HFFc6 (cell line): ENCODE measurements around the gene C19orf73. TPM values are rescaled to one million over a fixed set of nuclear protein-coding genes. Genes with fewer than 3 reads are reported as not detected.

Experiments
- DNase-seq: peaks from one replicate; pipeline ENCODE4 v3.0.0-alpha.2; 2018
- H3K27ac Mint-ChIP-seq: 2 replicates; pipeline ENCODE4 v1.8.0; 2020; ENCODE audit warnings: mild to moderate bottlenecking, mixed read lengths
- H3K27me3 Mint-ChIP-seq: 2 replicates; pipeline ENCODE4 v1.8.0; 2021; ENCODE audit warnings: mild to moderate bottlenecking, moderate library complexity, mixed read lengths; ENCODE audit not compliant: insufficient read depth
- H3K36me3 Mint-ChIP-seq: 2 replicates; pipeline ENCODE4 v1.8.0; 2021; ENCODE audit warnings: low read depth, mixed read lengths
- H3K4me1 Mint-ChIP-seq: 2 replicates; pipeline ENCODE4 v1.8.0; 2020; ENCODE audit warnings: low read depth, mixed read lengths
- H3K4me3 Mint-ChIP-seq: 2 replicates; pipeline ENCODE4 v1.8.0; 2020; ENCODE audit warnings: mild to moderate bottlenecking, moderate library complexity, mixed read lengths
- H3K9me3 Mint-ChIP-seq: 2 replicates; pipeline ENCODE4 v1.8.0; 2020; ENCODE audit warnings: mild to moderate bottlenecking, mixed read lengths
- total RNA-seq, 6 experiments: library from RNA; stranded (reverse); fragmentation: NEBNext Ultra II Directional; extraction: Animal tissue kit (Norgen Biotek cat#: 25700); gene quantifications; 2 replicates in 1 of 6; 3 replicates in 5 of 6; pipeline ENCODE4 v1.2.3, GENCODE V29; 2021
- TF ChIP-seq, protein P1 (sequence below): fragments of 200-600 bp; sonication (generic); IDR thresholded peaks from 2 replicates; pipeline ENCODE4 v1.5.0; 2021; ENCODE audit warnings: antibody characterized with exemption, mild to moderate bottlenecking

The C19orf73 gene
- total RNA-seq, 6 experiments from 2014 or later: 0.60 to 1.1 (median 0.71) TPM

DNA sequence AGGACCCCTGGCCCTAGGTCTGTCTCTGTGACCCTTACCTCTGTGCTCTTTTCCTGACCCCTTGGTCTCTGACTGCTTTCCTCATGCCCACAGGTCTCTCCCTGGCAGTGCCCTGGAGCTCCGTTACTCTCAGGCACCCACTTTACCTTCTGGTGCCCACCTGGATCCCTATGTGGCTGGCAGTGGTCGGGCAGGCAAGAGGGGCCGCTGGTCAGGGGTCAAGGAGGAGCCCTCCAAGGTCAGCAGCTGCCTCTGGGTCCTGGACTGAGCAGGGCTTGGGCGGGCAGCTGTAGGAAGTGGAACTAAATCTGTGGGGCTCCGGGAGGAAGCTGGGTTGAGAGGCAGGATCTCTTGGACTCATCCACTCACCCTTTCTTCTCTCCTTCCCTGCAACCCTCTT is 16.7 kb upstream of the C19orf73 start:
- TF ChIP-seq, protein P1, sequence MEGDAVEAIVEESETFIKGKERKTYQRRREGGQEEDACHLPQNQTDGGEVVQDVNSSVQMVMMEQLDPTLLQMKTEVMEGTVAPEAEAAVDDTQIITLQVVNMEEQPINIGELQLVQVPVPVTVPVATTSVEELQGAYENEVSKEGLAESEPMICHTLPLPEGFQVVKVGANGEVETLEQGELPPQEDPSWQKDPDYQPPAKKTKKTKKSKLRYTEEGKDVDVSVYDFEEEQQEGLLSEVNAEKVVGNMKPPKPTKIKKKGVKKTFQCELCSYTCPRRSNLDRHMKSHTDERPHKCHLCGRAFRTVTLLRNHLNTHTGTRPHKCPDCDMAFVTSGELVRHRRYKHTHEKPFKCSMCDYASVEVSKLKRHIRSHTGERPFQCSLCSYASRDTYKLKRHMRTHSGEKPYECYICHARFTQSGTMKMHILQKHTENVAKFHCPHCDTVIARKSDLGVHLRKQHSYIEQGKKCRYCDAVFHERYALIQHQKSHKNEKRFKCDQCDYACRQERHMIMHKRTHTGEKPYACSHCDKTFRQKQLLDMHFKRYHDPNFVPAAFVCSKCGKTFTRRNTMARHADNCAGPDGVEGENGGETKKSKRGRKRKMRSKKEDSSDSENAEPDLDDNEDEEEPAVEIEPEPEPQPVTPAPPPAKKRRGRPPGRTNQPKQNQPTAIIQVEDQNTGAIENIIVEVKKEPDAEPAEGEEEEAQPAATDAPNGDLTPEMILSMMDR: no peak
- Mint-ChIP-seq H3K9me3 (no peaks in the 10 kb centered on the region), H3K4me1 (no peaks in the 10 kb centered on the region), H3K4me3 (no peak overlapping the region), H3K36me3 (no peaks in the 10 kb centered on the region), H3K27ac (no peak overlapping the region), H3K27me3 (peaks cover 9% of the 10 kb centered on the region)
- no peak for DNase-seq

DNA sequence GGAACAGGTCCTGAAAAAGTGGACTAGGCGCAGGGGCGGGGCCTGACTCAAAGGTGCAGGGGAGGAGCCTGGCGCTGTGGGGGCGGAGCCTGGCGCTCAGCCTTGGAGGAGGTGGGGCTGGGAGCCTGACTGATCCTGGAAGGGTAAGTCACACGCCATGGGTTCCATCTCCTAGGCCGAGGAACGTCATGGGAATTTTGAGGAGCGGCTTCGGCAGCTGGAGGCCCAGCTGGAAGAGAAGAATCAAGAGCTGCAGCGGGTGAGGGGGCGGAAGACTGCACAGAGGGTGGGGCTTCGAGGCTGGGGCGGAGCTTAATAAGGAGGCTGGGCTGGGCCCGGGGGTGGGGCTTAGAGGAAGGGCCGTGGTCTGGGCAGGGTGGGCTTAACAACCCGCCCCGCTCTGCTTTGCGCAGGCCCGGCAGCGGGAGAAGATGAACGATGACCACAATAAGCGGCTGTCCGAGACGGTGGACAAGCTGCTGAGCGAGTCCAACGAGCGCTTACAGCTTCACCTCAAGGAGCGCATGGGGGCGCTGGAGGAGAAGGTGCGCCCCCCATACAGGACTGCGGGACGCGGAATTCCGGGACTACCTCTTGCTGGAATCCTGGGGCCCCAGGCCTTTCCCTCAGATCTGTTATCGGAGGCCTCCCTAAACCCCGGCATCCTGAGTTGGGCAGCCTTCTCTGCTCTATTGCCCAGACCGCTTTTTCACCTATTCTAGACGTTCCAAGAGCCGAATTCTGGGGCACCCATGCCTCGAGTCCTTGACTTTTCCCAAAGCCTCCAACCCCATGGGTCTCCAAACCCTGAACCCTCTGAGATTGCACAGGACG is 14.9 kb upstream of the C19orf73 start:
- Mint-ChIP-seq H3K4me3 (no peak overlapping the region), H3K27ac (no peak overlapping the region), H3K27me3 (peaks cover 5% of the 10 kb centered on the region), H3K36me3 (no peaks in the 10 kb centered on the region), H3K4me1 (peaks cover under 1% of the 10 kb centered on the region; the same call in 1 of the 2 replicates), H3K9me3 (no peaks in the 10 kb centered on the region)
- TF ChIP-seq, protein P1: no peak
- DNase-seq: no peak

DNA sequence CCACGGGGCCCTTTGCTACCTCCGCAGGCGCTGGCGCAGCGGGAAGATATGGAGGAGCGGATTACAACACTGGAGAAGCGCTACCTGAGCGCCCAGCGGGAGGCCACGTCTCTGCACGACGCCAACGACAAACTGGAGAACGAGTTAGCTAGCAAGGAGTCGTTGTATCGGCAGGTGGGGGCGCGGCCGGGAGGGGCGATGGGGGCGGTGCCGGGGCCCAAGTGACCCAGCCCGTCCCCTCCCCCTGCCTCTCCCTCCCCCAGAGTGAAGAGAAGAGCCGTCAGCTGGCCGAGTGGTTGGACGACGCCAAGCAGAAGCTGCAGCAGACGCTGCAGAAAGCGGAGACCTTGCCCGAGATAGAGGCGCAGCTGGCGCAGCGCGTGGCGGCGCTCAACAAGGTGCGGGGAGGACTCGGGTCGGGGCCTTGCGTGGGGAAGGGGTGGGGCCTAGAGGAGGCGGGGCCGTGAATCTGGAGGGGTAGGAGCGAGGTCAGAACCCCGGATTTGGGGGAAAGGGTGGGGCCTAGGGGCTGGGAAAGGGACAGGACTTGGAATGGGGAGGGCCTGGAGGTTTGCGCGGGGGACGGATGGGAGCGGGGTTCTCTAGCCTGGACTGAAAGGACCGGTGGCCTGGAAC is 14.1 kb upstream of the C19orf73 start:
- H3K9me3 Mint-ChIP-seq: no peaks in the 10 kb centered on the region
- DNase-seq: no peak
- H3K4me3 Mint-ChIP-seq: no peak overlapping the region
- TF ChIP-seq, protein P1: no peak
- no peak overlapping the region for H3K27ac Mint-ChIP-seq
- peaks cover 7% of the 10 kb centered on the region for H3K27me3 Mint-ChIP-seq
- peaks cover 8% of the 10 kb centered on the region for H3K4me1 Mint-ChIP-seq
- no peaks in the 10 kb centered on the region for H3K36me3 Mint-ChIP-seq

DNA sequence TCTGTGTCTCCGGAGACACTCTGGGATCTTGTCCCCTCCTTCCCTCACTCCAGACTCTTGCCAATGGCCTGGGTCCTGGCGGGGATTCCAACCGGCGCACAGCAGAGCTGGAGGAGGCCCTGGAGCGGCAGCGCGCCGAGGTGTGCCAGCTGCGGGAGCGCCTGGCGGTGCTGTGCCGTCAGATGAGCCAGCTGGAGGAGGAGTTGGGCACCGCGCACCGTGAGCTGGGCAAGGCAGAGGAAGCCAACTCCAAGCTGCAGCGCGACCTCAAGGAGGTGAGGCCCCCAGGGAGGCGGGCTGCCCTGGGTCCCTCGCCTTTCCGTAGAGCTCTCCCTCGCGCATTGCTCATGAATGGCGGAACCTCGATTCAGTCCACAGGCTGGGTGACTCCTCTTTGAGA is 11.4 kb upstream of the C19orf73 start:
- Mint-ChIP-seq H3K27ac (no peak overlapping the region), H3K4me1 (peaks cover 10% of the 10 kb centered on the region), H3K27me3 (peaks cover 6% of the 10 kb centered on the region), H3K9me3 (no peaks in the 10 kb centered on the region), H3K36me3 (no peaks in the 10 kb centered on the region), H3K4me3 (no peak overlapping the region)
- TF ChIP-seq, protein P1: no peak
- no peak for DNase-seq

DNA sequence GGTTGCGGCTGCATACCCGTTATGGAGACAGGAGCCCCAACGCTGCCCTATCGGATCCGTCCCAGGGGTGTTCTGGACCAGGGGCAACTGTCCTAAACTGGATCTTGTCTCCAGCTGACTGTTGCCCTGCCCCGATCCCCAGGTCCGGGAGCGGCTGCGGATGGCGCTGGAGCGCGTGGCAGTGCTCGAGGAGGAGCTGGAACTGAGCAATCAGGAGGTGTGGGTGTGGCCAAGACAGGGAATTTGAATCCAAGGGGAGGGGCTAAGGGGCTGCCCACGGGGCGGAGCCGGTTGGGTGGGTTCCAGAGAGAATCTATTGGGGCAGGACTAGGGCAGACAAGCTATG is 10.3 kb upstream of the C19orf73 start:
- Mint-ChIP-seq H3K27me3 (peaks cover 6% of the 10 kb centered on the region), H3K27ac (no peak overlapping the region), H3K36me3 (no peaks in the 10 kb centered on the region), H3K9me3 (no peaks in the 10 kb centered on the region), H3K4me1 (peaks cover 10% of the 10 kb centered on the region), H3K4me3 (no peak overlapping the region)
- DNase-seq: no peak
- TF ChIP-seq, protein P1: no peak
